B cell (primary cell): Measurements from ENCODE around the gene SOX13. TPM values are rescaled to one million over a fixed set of nuclear protein-coding genes. Genes with fewer than 3 reads are reported as not detected.

Experiments used
- ATAC-seq: fragments of 200-7000 bp; cut with Tn5 transposase; one replicate; pipeline ENCODE4 v1.10.0; 2021; ENCODE audit warnings: low read depth, mild to moderate bottlenecking, moderate number of reproducible peaks, moderate library complexity
- CTCF ChIA-PET: fragments of 350-600 bp; sonication (Branson Sonifier 250); formaldehyde crosslinking; loops from one replicate; lab custom pipeline; 2021; ENCODE audit warnings: antibody characterized with exemption, inconsistent platforms; lab: Charles Lee
- POLR2A ChIA-PET: fragments of 350-600 bp; sonication (Branson Sonifier 250); formaldehyde crosslinking; loops from one replicate; lab custom pipeline; 2021; ENCODE audit warnings: antibody characterized with exemption; lab: Charles Lee
- DNase-seq: peaks from one replicate; pipeline ENCODE4 v3.0.0; 2013
- H2AFZ ChIP-seq: 2 replicates; pipeline ENCODE4 v1.6.1; 2012; ENCODE audit warnings: mild to moderate bottlenecking, low read depth, low read length; ENCODE audit not compliant: insufficient read depth, poor library complexity, severe bottlenecking
- H3K27ac ChIP-seq, 2 donors: 1 replicate in 1 of 2; 2 replicates in 1 of 2; pipeline ENCODE4 v1.5.1; 2012 to 2013; ENCODE audit warnings: low read length in 2 of 2, mild to moderate bottlenecking in 2 of 2, moderate library complexity in 1 of 2
- H3K27me3 ChIP-seq, 4 experiments: fragments of 200-600 bp in 1 of 4; sonication (generic) in 1 of 4; replicated peaks in 1 of 4; 1 replicate in 2 of 4; 2 replicates in 2 of 4; pipeline versions ENCODE4 v1.6.1 to v1.7.0; 2013 to 2016; ENCODE audit warnings: low read length in 3 of 4, mild to moderate bottlenecking in 2 of 4, mixed read lengths in 1 of 4, moderate library complexity in 1 of 4; ENCODE audit not compliant: insufficient read depth in 4 of 4, control insufficient read depth in 3 of 4; ENCODE audit errors: control extremely low read depth in 1 of 4
- H3K36me3 ChIP-seq, 2 experiments: replicated peaks in 1 of 2; 1 replicate in 1 of 2; 2 replicates in 1 of 2; pipeline versions ENCODE4 v1.6.1 to v1.7.1; 2013; ENCODE audit warnings: low read length in 1 of 2; ENCODE audit not compliant: insufficient read depth in 2 of 2, control insufficient read depth in 1 of 2; ENCODE audit errors: control extremely low read depth in 1 of 2, extremely low read depth in 1 of 2
- H3K4me1 ChIP-seq, 2 donors: fragments of 200-600 bp in 1 of 2; sonication (generic) in 1 of 2; 1 replicate in 1 of 2; 2 replicates in 1 of 2; pipeline versions ENCODE4 v1.5.1 to v1.6.1; 2013 to 2017; ENCODE audit warnings: low read length in 2 of 2; ENCODE audit not compliant: control insufficient read depth in 2 of 2, insufficient read depth in 2 of 2
- H3K4me2 ChIP-seq: replicated peaks from 2 replicates; pipeline ENCODE3; 2012; ENCODE audit warnings: mild to moderate bottlenecking, low read depth, low read length; ENCODE audit not compliant: poor library complexity, severe bottlenecking
- H3K4me3 ChIP-seq, 5 experiments: fragments of 200-600 bp in 1 of 5; sonication (generic) in 1 of 5; 1 replicate in 3 of 5; 2 replicates in 2 of 5; pipeline versions ENCODE4 v1.5.1 to v1.7.0; 2011 to 2016; ENCODE audit warnings: low read length in 4 of 5, mild to moderate bottlenecking in 4 of 5, low read depth in 2 of 5, control low read depth in 1 of 5, moderate library complexity in 1 of 5; ENCODE audit not compliant: insufficient read depth in 1 of 5; ENCODE audit errors: control extremely low read depth in 1 of 5, extremely low read depth in 1 of 5
- H3K79me2 ChIP-seq: fragments of 200-600 bp; sonication (generic); one replicate; pipeline ENCODE4 v1.6.0; 2016; ENCODE audit warnings: low read length; ENCODE audit not compliant: control insufficient read depth, insufficient read depth
- H3K9ac ChIP-seq: fragments of 200-600 bp; sonication (generic); 2 replicates; pipeline ENCODE4 v1.6.1; 2017; ENCODE audit warnings: mild to moderate bottlenecking, low read length, moderate library complexity
- H3K9me3 ChIP-seq, 3 donors: one replicate each; pipeline versions ENCODE4 v1.6.1 to v1.7.1; 2013; ENCODE audit warnings: low read length in 2 of 3; ENCODE audit not compliant: control insufficient read depth in 2 of 3, insufficient read depth in 1 of 3; ENCODE audit errors: control extremely low read depth in 1 of 3
- H4K20me1 ChIP-seq: 2 replicates; pipeline ENCODE4 v1.6.0; 2012; ENCODE audit warnings: mild to moderate bottlenecking, low read length; ENCODE audit not compliant: insufficient read depth, control insufficient read depth, poor library complexity, severe bottlenecking
- H3K27ac Mint-ChIP-seq: one replicate; pipeline ENCODE4 v1.8.0; 2021; ENCODE audit warnings: mixed read lengths
- H3K27me3 Mint-ChIP-seq: one replicate; pipeline ENCODE4 v1.8.0; 2021; ENCODE audit warnings: mixed read lengths
- H3K4me1 Mint-ChIP-seq: one replicate; pipeline ENCODE4 v1.8.0; 2021; ENCODE audit warnings: mixed read lengths
- H3K4me3 Mint-ChIP-seq: one replicate; pipeline ENCODE4 v1.8.0; 2021; ENCODE audit warnings: mixed read lengths
- H3K9me3 Mint-ChIP-seq: one replicate; pipeline ENCODE4 v1.8.0; 2022; ENCODE audit warnings: mixed read lengths; ENCODE audit not compliant: insufficient read depth
- CTCF ChIP-seq: fragments of 200-600 bp; IDR thresholded peaks from one replicate; pipeline ENCODE4 v1.8.0; 2022; ENCODE audit warnings: antibody characterized with exemption, mild to moderate bottlenecking
- EZH2 ChIP-seq: IDR thresholded peaks from 2 replicates; pipeline ENCODE4 v1.6.1; 2012; ENCODE audit warnings: borderline replicate concordance, low read depth, mild to moderate bottlenecking, moderate library complexity, low read length; ENCODE audit not compliant: insufficient read depth, poor library complexity, severe bottlenecking
- WGBS: methylation state at CpG from one replicate; pipeline ENCODE4 v1.1.5; 2013; ENCODE audit warnings: missing lambda C conversion rate; ENCODE audit not compliant: insufficient coverage; 5-methylcytosine and 5-hydroxymethylcytosine counted together
- intact Hi-C: fragments of 100-400 bp; cut with micrococcal nuclease; formaldehyde crosslinking; loops from one replicate; pipeline ENCODE4 v1.10.0; 2022
- polyA plus RNA-seq: library from polyadenylated mRNA; depleted of rRNA; stranded (reverse); fragments of >200 nt; gene quantifications from 2 replicates; pipeline ENCODE4 v1.2.3, GENCODE V29; 2012
- total RNA-seq, 2 donors: library from RNA; stranded (reverse); fragments of 120-200 nt in 1 of 2; gene quantifications; 1 replicate in 1 of 2; 2 replicates in 1 of 2; pipeline versions ENCODE4 v1.2.3 to v1.2.4, GENCODE V29; 2013 to 2022

SOX13 gene
- total and polyA plus RNA-seq, 2 donors (not counting 1 experiment from before 2014, with no cell fraction given), result 0.15 to 1.3 TPM

- TF ChIP-seq CTCF (no peak), EZH2 (no peak)
- 93% methylated on average over 7 of the region's 7 CpGs for WGBS
- ATAC-seq (no peak), DNase-seq (no peak)
- intact Hi-C loops, result no loop called here
- H3K79me2 ChIP-seq, result no peaks in the 10 kb centered on the region
- Mint-ChIP-seq H3K9me3 (no peaks in the 10 kb centered on the region), H3K27ac (no peak overlapping the region), H3K4me3 (no peak overlapping the region), H3K27me3 (peaks cover 10% of the 10 kb centered on the region), H3K4me1 (no peaks in the 10 kb centered on the region)
- no peak overlapping the region for H3K27ac ChIP-seq
- H3K36me3 ChIP-seq, result no peaks in the 10 kb centered on the region
- H3K9me3 ChIP-seq, result no peaks in the 10 kb centered on the region
- no peak overlapping the region for H2AFZ ChIP-seq
- H3K9ac ChIP-seq, result no peak overlapping the region
- H3K27me3 ChIP-seq, result peaks cover 0 to 2% (median 0%) of the 10 kb centered on the region in 4 experiments
- H3K4me2 ChIP-seq, result no peak overlapping the region
- ChIA-PET POLR2A (no interaction called here), CTCF (no interaction called here)
- H3K4me1 ChIP-seq, result no peaks in the 10 kb centered on the region
- H4K20me1 ChIP-seq, result no peaks in the 10 kb centered on the region
- H3K4me3 ChIP-seq, result no peak overlapping the region
Observed at GRCh38 chr1:204091066-204091465, 18.2 kb downstream of the SOX13 start.

GRCh38 chr1:204091787-204092312, 18.9 kb downstream of the SOX13 start:
- no peak overlapping the region for H2AFZ ChIP-seq
- no peak overlapping the region for H3K4me2 ChIP-seq
- DNase-seq, result no peak
- Mint-ChIP-seq H3K27me3 (peaks cover 12% of the 10 kb centered on the region), H3K4me3 (no peak overlapping the region), H3K9me3 (no peaks in the 10 kb centered on the region), H3K27ac (no peak overlapping the region), H3K4me1 (no peaks in the 10 kb centered on the region)
- intact Hi-C loops, result no loop called here
- H3K4me1 ChIP-seq, result no peaks in the 10 kb centered on the region
- H3K79me2 ChIP-seq, result no peaks in the 10 kb centered on the region
- TF ChIP-seq EZH2 (no peak), CTCF (no peak)
- no peaks in the 10 kb centered on the region for H3K36me3 ChIP-seq
- no peaks in the 10 kb centered on the region for H4K20me1 ChIP-seq
- peaks cover 0 to 2% (median 0%) of the 10 kb centered on the region in 4 experiments for H3K27me3 ChIP-seq
- H3K9ac ChIP-seq, result no peak overlapping the region
- no peak overlapping the region for H3K27ac ChIP-seq
- CTCF ChIA-PET, result no interaction called here
- H3K9me3 ChIP-seq, result no peaks in the 10 kb centered on the region
- no peak overlapping the region for H3K4me3 ChIP-seq
- POLR2A ChIA-PET, result no interaction called here
- WGBS, result 85% methylated on average over 3 of the region's 5 CpGs
- no peak for ATAC-seq
